ENCODE data around the gene ANKH.
"Not testable (repeated sequence)": the region's sequence is repeated elsewhere in the genome, so short reads cannot be mapped to it uniquely, and the experiment has no call there.

ANKH gene

GRCh38 chr5:14871214-14872069, at the start of gene ANKH:
Gene ANKH (minus strand): TSS chr5:14871778. CDS start chr5:14871447, 331 bp downstream.
- peak; percentile 90 for DNase-seq

DNA sequence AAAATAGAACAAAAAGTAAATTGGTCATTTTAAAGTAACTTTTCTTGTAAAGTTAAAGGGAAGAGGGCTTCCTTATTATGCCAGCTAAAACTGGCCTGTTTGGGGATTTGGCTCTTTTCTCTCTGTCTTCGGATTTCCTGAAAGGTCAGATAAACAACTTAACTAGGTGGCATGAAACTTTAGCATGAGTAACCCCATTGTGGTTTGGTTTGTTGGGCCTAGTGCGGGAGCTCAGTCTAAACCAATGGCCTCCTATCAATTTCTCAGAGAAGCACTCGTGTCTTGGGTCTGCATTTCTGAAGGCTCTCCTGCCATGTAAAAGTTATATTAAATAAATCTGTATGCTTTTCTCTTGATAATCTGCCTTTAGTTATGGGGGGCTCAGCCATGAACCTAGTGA, 48.5 kb upstream of the ANKH start:
- DNase-seq = no peak

- not testable (repeated sequence) for DNase-seq
Observed at GRCh38 chr5:14919106-14919505, 47.5 kb upstream of the ANKH start.

DNA sequence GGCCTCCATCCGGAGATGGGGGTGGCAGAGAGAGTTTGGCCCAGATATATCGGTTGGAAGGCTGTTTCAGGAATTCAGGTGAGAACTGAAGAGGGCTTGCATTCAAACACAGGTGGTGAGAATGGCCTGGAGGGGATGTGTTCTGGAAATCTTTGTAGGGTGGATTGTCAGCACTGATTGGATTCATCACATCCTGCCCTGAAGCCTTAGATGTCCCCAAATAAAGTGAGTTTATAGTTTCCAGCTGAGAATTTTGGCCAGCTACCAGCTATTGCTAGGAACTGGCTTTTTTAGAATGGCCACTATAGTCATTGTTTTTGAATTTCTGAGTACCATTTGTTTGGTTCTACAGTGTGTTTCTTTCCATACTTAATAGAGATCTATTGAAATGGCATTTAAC, 46.1 kb upstream of the ANKH start:
- DNase-seq = no peak

DNA sequence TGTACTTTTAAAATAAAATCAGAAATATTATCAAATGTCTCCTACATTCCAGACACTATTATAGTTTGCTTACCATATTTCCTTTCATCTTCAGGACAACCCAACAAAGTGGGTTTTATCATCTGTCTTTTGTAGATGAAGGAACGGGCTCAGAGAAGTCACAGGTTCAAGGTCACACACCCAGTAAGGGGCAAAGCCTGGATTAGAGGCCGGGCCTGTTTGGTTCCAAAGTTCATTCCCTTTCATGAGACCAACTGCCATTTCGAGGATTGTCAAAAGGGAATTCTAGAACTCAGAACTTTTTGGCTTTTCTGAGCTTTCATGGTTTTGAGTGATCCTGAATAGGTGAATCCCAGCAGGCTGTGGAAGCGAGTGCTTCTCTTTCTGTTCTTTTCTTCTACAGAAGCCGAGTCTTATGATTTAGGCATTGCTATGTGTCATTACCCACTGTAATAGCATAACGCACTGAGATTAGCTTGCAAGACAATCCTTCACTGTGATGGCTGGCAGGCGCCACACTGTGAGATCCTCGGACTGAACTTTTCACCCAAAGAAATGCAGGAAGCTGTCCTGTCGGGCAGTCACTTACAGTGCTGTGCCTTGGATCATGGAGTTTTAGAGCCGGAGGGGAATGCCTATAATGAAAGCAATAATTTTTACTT, 43.8 kb upstream of the ANKH start:
- DNase-seq = no peak

- no peak for DNase-seq
Observed at GRCh38 chr5:14914623-14915260, 43.2 kb upstream of the ANKH start.

- DNase-seq = no peak
Observed at GRCh38 chr5:14914193-14914592, 42.6 kb upstream of the ANKH start.

- no peak for DNase-seq
Observed at GRCh38 chr5:14913096-14913495, 41.5 kb upstream of the ANKH start.

DNA sequence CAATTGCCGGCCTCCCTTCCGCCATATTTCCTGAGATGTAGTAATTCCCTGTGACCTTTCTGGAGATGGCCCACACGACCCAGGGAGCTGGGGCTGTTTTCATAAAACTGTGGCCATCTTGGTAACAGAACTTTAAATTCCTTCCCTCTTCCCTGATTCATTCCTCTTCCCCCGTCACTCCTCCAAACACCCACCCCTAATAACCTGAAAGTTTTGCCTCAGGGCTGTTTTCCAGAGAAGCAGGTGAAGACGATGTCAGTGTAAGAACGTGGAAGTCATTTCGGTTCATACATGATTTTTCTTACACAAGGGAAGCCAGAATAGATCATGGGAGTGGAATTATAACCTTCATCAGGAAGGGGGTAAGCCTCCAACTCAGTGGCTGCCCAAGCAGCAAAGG, 40.6 kb upstream of the ANKH start:
- DNase-seq = no peak

DNA sequence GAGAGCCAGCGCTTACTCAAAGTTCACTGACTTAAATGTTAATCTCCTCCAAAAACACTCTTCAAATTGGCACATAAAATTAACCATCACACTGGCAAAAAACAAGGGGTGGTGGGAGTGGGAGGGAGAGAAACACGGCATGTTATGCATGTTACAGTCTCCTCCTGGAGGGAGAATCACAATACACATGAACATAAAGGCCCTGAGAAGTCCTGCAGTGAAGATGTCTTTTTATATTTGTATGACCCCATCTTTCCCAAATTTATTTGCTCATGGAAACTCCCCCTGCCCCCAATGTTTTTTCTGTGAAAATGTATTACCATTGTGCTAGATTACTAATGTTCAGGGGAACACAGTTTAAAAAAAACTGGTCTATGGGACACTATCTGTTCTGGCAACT, 37.8 kb upstream of the ANKH start:
- DNase-seq = no peak

GRCh38 chr5:14908172-14908571, 36.6 kb upstream of the ANKH start:
- DNase-seq = no peak

- no peak for DNase-seq
Observed at GRCh38 chr5:14906628-14907027, 35.0 kb upstream of the ANKH start.

- no peak for DNase-seq
Observed at GRCh38 chr5:14902826-14903560, 31.4 kb upstream of the ANKH start.

GRCh38 chr5:14901462-14902051, 30.0 kb upstream of the ANKH start:
- no peak for DNase-seq

GRCh38 chr5:14900693-14901461, 29.3 kb upstream of the ANKH start:
- DNase-seq = peak; percentile 52

DNA sequence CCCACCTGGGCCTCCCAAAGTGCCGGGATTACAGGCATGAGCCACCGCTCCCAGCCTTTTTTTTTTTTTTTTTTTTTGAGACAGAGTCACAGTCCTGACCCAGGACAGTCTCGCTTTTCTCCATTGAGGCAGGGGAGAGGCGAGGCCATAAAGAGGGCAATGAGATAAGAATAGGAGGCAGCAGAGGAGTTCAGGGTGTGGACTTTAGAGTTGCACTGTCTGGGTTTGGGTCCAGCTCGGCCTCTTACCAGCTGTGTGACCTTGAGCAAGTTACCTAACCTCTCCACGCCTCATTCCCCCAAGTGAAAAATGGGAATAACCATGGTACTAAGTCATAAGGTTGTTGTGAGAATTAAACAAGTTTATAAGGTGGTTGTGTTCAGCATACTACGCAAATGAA, 24.6 kb upstream of the ANKH start:
- DNase-seq = no peak

GRCh38 chr5:14895301-14895700, 23.7 kb upstream of the ANKH start:
- DNase-seq = no peak

GRCh38 chr5:14894748-14895147, 23.2 kb upstream of the ANKH start:
- no peak for DNase-seq

GRCh38 chr5:14893381-14893780, 21.8 kb upstream of the ANKH start:
- DNase-seq = no peak

- no peak for DNase-seq
Observed at GRCh38 chr5:14890846-14891245, 19.3 kb upstream of the ANKH start.

DNA sequence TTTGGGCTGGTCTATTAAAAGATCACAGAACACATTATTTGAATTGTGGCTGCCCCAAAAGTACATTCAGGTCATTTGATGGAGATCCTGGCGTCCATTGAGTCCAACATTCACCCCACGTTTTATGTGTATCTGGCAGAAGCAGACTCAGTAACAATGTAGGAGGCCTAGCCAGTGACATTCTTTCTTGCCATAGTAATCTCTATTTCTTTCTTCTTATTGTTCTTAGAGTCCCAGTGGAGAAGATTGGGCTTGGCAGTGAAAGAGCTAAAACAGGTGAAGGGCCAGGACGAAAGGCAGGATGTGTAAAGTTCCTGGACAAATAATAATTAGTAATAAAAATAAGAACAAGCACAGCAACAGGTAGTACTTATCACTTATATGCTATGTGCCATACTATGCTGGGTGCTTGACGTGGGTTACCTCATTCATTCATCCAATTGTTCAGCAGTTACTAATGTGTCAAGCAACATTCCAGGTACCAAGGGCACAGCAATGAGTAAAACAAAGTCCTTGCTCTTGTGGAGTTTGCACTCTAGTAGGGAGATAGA, 12.6 kb upstream of the ANKH start:
- no peak for DNase-seq
